Stimulated activated CD4-positive, alpha-beta T cell treated with anti-CD3 and anti-CD28 coated beads, Interleukin-1b, Interleukin-23, amount 100 ng/mL, for 4 hours (primary cell): ENCODE results near the gene FGA.

Source experiments
- DNase-seq, 2 donors: peaks; one replicate each; pipeline ENCODE4 v3.0.0-alpha.2; 2020; ENCODE audit warnings: low read depth in 2 of 2

FGA gene

DNA sequence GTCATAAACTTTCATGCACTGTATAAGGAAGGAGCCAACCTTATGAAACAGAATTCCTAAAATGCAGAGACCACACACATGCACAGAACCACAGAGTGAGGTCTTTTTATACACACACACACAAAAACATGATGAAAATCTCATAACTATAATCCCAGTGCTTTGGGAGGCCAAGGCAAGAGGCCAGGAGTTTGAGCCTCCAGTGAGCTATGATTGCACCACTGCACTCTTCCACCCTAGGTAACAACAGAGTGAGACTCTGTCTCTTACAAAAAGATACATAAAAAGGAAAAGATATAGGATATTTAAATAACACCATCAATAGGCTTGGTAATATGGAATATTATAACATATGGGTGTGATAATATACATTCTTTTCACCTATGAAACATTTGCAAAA, 10.6 kb downstream of the FGA start:
- DNase-seq = no peak

DNA sequence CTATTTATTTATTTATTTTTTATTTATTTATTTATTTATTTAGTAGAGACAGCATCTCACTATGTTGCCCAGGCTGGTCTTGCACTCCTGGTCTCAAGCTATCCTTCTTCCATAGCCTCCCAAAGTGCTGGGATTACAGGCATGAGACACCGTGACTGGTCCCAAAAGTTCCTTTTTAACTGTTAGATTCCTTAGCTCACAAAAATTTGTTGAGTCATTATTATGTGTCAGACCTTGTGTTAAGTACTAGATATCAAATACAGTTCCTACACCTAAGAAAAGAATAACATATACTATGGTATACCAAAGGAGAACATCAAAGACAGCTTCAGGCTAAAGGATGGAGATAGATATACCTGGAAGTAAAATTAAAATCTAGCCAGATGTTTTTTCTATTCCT, 11.6 kb downstream of the FGA start:
- no peak for DNase-seq

DNA sequence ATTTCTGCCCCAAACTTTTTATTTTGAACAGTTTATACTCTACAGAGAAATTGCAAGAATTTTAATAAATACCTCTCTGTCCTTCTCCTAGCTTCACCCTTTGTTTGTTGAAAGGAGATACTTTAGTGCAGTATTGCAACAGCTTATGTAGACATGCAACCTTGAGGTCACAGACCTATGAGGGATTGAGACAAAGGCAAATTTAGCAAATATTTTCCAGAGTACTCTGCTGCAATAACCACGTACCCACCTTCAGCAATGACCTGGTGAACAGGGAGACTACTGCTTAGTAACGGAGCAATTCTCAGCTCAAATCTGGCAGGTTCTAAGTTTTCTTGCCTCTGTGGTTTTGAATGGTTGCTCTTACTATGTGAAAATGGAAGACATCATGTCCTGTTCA, 13.2 kb downstream of the FGA start:
- DNase-seq = no peak

DNA sequence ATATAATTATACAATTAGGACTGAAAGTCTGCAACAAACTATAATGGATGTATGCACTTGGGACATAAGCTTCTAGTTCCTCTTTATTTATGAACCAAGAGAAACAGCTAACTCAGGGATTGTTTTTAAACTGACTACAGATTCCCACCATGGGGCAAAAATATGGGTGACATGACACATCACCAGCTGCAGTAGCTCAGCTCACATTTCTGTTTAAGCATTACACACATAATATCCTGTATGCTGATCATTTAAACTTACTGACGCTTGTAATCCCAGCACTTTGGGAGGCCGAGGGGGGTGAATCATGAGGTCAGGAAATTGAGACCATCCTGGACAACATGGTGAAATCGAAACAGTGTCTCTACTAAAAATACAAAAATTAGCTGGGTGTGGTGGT, 16.2 kb downstream of the FGA start:
- no peak for DNase-seq

DNA sequence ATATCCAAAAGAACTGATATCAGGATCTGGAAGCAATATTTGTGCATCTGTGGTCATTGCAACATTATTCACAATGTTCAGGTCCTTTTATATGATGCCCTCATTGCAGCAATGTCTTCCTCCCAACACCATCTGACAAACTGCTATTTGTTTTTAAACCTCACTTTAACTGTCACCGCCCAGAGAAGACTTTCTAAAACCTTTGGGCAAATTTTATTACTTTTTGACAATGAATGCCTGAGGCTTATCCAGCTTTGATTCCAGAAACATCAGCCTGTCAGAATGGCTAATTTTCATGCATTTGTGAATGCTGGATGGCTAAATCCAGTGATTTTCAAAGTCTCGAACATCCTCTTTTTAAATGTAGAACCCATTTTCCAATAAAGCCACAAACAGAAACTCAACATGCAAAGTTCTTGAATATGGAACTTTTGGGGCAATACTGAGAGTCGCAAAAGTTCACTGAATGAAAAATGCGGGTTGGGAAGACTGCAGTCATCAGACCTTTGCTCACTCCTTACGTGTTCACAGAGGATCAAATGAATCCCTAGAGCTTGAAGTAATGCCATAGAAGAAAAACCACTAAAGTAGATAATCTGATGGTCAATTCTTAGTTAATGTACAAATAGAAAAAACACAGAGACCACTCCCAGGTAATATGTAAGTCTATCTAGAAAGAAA, 17.2 kb downstream of the FGA start:
- no peak for DNase-seq

DNA sequence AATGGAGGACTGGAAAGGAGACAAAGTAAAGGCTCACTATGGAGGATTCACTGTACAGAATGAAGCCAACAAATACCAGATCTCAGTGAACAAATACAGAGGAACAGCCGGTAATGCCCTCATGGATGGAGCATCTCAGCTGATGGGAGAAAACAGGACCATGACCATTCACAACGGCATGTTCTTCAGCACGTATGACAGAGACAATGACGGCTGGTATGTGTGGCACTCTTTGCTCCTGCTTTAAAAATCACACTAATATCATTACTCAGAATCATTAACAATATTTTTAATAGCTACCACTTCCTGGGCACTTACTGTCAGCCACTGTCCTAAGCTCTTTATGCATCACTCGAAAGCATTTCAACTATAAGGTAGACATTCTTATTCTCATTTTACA, 21.0 kb downstream of the FGA start:
- no peak for DNase-seq

DNA sequence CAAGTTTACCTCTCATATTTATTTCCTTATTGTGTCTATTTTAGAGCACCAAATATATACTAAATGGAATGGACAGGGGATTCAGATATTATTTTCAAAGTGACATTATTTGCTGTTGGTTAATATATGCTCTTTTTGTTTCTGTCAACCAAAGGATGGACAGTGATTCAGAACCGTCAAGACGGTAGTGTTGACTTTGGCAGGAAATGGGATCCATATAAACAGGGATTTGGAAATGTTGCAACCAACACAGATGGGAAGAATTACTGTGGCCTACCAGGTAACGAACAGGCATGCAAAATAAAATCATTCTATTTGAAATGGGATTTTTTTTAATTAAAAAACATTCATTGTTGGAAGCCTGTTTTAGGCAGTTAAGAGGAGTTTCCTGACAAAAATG, 21.5 kb downstream of the FGA start:
- no peak for DNase-seq

DNA sequence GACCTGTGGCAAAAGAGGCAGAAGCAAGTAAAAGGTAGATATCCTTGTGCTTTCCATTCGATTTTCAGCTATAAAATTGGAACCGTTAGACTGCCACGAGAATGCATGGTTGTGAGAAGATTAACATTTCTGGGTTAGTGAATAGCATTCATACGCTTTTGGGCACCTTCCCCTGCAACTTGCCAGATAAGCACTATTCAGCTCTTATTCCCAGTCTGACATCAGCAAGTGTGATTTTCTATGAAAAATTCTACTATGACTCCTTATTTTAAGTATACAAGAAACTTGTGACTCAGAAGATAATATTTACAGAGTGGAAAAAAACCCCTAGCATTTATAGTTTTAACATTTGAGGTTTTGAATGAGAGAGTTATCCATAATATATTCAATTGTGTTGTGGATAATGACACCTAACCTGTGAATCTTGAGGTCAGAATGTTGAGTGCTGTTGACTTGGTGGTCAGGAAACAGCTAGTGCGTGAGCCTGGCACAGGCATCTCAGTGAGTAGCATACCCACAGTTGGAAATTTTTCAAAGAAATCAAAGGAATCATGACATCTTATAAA, 23.8 kb downstream of the FGA start:
- DNase-seq = no peak

DNA sequence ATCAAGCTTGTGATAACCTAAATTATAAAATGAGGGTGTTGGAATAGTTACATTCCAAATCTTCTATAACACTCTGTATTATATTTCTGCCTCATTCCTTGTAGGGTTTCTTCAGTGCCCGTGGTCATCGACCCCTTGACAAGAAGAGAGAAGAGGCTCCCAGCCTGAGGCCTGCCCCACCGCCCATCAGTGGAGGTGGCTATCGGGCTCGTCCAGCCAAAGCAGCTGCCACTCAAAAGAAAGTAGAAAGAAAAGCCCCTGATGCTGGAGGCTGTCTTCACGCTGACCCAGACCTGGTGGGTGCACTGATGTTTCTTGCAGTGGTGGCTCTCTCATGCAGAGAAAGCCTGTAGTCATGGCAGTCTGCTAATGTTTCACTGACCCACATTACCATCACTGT, 24.8 kb downstream of the FGA start:
- no peak for DNase-seq

DNA sequence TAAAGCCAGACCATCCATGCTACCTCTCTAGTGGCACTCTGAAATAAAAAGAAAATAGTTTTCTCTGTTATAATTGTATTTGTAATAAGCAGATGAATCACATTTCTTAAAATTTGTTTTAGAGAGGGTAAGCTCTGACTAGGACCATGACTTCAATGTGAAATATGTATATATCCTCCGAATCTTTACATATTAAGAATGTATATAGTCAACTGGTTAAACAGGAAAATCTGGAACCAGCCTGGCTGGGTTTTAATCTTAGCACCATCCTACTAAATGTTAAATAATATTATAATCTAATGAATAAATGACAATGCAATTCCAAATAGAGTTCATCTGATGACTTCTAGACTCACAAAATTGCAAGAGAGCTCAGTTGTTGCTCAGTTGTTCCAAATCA, 26.2 kb downstream of the FGA start:
- no peak for DNase-seq

DNA sequence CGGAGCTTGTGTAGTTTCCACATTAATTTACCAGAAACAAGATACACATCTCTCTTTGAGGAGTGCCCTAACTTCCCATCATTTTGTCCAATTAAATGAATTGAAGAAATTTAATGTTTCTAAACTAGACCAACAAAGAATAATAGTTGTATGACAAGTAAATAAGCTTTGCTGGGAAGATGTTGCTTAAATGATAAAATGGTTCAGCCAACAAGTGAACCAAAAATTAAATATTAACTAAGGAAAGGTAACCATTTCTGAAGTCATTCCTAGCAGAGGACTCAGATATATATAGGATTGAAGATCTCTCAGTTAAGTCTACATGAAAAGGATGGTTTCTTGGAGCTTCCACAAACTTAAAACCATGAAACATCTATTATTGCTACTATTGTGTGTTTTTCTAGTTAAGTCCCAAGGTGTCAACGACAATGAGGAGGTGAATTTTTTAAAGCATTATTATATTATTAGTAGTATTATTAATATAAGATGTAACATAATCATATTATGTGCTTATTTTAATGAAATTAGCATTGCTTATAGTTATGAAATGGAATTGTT, 27.8 kb downstream of the FGA start, which contains the start of gene FGB:
TSS of gene FGB (plus strand) at position 315 of the 558 bp plus-strand sequence. CDS start at position 323, 8 bp downstream.
- DNase-seq = no peak

DNA sequence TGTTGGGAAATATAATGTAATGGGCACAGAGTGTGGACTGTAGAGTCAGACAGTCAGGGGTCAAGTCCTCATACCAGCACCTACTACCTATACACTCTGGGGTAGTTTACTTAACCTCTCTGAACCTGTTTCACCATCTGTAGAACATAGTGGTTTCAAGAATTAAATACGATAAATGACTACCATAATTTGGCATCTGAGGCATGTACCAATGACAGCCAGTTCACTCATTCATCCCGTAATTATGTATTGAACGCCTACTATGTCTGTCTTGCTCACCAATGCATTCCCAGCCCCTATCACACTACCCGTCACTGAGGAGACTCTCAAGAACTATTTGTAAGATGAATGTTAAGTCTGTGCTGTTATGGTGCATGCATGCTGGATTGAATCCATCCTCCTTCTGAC, 29.7 kb downstream of the FGA start:
- no peak for DNase-seq

DNA sequence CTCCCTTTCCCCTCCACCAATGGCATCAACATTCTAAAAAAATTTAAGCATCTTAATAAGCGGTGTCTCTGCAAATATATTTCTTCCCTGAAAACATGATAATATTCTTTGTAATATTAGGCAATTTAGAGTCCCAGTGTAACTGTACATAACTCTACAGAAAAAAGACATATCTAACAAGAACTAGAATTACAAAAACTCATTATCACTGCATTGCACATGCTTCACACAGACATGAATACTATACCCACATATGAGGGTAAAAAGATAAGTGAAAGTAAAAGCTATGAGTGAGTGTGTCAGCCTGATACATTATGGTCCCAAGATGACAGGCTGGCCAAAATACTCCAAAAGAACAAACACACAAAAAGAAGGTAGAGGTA, 30.1 kb downstream of the FGA start:
- no peak for DNase-seq

DNA sequence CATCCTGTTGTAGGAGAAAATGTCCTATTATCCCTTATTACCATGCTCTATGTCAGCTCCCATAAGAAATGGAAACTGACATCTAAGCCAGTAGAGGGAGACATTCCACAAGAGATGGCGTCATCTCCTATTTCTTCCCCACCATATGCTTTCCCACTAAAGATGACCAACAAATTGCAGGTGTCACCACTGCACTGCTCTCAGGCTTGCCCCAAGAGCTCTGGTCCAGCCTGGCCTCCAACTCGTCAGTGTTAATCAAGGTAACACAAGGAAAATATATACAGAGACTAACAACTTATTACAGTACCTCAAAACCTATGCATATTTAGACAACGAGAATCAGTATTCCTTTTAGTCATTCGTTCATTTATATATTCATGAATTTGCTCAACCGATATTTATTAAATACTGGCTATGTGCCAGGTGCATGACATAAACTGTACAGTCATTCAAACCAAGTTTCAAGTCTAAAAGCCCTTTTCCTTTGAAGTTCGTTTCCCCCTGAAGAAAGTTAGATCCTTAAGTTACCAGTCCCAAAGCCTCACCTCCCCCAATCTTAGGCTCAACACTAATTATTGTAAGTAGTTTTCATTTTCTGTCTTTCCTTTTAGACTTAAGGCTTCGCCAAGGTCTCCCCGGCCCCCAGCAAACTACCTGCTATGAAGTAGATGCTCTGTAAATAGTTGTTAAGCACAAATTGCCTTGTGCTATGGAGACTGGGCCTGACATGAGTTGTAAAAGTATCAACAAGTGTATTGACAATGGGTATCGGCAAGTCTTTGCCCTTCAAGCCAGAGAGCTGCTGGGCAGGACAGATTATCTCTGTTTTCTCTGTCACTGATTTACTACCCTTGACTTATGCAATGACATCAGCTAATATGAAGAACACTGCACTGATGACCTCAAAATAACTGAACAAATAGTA, 30.8 kb downstream of the FGA start:
- DNase-seq = no peak

DNA sequence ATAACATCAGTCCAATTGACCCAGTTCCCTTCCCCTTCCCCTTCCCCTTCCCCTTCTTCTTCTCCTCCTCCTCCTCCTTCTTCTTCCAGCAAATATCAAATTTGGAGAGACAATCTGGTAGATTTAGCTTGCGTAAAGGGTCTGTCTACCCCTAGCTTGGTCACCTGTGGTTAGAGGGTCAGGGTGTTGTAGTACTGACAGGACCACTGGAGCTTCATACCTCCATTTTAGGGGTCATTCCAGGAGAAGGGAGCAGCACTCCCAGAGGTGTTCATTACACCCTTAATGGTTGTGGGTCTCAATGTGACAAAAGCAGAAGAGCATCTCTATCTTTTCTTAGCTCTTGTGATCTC, 31.4 kb downstream of the FGA start:
- DNase-seq = no peak

DNA sequence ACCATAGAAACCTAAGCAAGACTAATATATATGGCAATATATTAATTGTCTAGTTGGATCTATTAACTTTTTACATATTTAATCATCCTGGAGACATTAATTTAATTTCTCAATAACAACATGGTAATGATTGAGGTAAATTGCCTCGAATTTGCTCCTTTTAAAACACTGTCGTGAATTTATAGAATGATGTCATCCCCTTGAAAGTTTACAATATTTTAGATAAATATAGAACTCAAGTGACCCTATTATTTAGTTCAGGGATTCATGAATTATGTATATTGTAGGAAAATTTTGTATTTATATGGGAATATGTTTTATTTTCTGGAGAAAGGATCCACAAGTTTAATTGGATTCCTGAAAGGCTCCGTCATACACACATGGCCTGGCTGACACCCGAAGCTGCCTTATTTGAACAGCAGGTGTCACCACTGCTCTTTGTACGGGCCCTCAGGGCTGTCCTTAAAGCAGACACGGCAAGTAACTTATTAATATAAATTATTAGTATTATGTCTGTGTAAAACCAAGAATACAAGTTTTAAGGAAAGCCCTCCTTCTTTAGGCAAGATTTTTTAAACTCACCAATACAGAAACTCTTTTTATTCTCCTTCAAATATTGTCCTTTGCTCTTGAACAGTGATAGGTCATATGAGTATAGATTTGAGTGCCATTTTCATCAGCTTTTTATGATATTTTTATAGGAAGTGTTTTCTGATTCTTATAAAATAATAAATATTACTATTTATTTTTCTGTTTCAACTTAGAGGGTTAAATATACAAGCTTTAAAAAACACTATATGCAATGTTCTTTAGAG, 38.5 kb downstream of the FGA start:
- peak; percentile 53 to 60 for DNase-seq

DNA sequence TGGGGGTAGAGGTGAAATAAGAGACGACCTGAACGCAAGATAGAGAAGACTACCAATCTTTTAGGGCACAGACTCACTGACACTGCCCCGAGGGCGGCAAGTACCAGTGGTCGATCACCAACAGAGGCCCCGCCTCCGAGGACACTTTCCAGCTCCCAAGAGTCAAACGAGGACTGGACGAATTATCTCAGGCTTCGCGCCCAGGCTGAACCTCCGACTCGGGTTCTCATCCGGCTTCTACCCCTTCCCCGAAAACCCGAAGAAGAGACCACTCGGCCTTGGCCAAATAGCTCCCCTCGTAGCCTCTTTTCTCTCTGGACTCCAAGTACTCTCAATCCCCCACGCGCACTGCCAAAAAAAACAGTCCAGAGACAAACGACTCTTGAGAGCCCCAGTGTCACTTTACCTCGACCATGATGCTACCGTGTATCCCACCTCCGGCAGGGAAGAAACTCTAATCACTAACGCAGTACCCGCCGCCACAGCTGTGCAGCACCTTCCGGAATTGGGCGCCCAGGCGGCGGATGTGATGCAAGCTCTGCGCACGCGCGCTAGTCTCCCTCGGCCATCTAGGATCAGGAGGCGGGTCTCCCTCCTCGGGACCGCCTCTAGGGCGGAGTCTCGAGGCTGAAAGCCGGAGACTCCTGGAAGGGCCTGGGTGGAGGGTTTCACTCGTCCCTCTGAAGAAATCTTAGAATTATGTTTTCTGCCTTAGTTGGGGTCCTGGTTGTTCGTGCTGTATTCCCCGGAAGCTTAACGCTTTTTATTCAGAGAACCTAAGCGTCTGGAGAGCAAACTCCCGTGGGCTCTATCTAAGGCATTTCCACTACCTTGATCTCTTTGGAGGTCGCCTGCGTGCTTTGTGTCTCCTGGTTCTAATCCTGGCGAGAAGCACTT, 40.4 kb downstream of the FGA start, which contains the start of gene PLRG1:
TSS of gene PLRG1 (minus strand) at position 507 of the 897 bp plus-strand sequence. CDS start at position 415, 92 bp downstream.
- DNase-seq = peak; percentile 95

DNA sequence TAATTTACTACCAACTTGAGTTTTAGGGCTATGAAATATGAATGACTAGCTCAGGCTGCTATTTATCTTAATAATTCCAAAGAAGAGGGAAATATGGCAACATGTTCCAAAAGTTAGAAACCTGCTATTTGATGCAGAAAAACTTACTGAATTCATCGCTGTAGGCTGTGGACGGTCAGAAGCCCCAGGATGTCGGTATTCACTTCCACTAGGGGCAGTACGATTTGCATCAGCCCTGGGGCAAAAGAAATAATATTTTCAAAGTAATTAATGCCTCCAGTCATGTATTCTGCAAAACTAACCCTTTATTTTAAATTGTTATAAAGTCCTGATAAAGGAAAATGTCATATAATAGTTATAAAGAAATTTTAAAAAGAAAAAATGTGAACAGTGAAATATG, 44.9 kb downstream of the FGA start:
- no peak for DNase-seq

DNA sequence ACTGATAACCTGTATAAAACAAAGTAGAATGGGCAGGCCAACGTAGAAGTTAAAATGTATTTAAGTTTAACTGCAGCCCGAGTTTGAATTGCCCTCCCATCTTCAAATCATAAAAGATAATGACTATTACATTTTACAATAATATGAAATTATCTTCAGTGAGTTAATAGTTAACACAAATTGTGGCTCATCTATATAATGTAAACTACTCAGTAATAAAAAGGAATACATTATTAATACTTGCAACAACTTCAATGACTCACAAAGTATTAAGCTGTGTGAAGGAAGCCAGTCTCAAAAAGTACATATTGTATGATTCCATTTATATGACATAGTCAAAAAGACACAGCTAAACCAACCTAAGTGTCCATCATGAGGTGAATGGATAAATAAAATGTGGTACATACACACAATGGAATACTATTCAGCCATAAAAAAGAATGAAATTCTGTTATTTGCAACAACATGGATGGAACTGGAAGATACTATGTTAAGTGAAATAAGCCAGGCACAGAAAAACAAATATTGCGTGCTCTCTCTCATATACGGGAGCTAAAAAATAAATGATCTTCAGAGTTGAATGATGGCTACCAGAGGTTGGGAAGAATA, 48.2 kb downstream of the FGA start:
- DNase-seq = no peak
